SH-SY5Y (cell line): ENCODE data around the gene SLC8A2.

Source experiments
- GATA2 ChIP-seq: IDR thresholded peaks from 2 replicates; pipeline ENCODE4 v1.6.1; 2011; ENCODE audit warnings: mild to moderate bottlenecking, low read depth, low read length
- GATA3 ChIP-seq: IDR thresholded peaks from 2 replicates; pipeline ENCODE4 v1.6.1; 2011; ENCODE audit warnings: low read depth, mild to moderate bottlenecking, low read length, moderate library complexity

- no peak for TF ChIP-seq GATA3
- no peak for TF ChIP-seq GATA2
Measured at GRCh38 chr19:47458672-47459071, 13.0 kb downstream of the SLC8A2 start.
